ENCODE data around the gene SEBOX.

- no peak for TF ChIP-seq CTCF (IDR thresholded peaks at IDR 0.05)
- no peak for TF ChIP-seq POLR2A (IDR thresholded peaks at IDR 0.05; ENCODE audit: low read depth)
These were observed 40.7 kb downstream of the SEBOX start for GRCh38 chr17:28324267-28324745.

Measured in esophagus muscularis mucosa (tissue), 3 donors.